Neural crest cell (in vitro differentiated cells): ENCODE results near the gene DOCK1. TPM values are rescaled to one million over a fixed set of nuclear protein-coding genes. Genes with fewer than 3 reads are reported as not detected.

ENCODE experiments used
- DNase-seq: peaks from one replicate; pipeline ENCODE4 v3.0.0; 2021; ENCODE audit warnings: low read depth, mixed read lengths, low spot score
- H3K27ac Mint-ChIP-seq: one replicate; pipeline ENCODE4 v1.8.0; 2021; ENCODE audit warnings: mild to moderate bottlenecking, mixed read lengths; ENCODE audit not compliant: unreplicated experiment
- H3K27me3 Mint-ChIP-seq: 2 replicates; pipeline ENCODE4 v1.8.0; 2021; ENCODE audit warnings: low read depth, mild to moderate bottlenecking, mixed read lengths
- H3K36me3 Mint-ChIP-seq: 2 replicates; pipeline ENCODE4 v1.8.0; 2021; ENCODE audit warnings: low read depth, mild to moderate bottlenecking, mixed read lengths
- H3K4me1 Mint-ChIP-seq: 2 replicates; pipeline ENCODE4 v1.8.0; 2021; ENCODE audit warnings: mixed read lengths
- H3K4me3 Mint-ChIP-seq: one replicate; pipeline ENCODE4 v1.8.0; 2021; ENCODE audit warnings: mild to moderate bottlenecking, mixed read lengths
- H3K9me3 Mint-ChIP-seq: 2 replicates; pipeline ENCODE4 v1.8.0; 2021; ENCODE audit warnings: mixed read lengths
- CTCF ChIP-seq: fragments of 200-600 bp; sonication (generic); conservative IDR thresholded peaks from 2 replicates; pipeline ENCODE4 v1.5.0; 2021; ENCODE audit warnings: antibody characterized with exemption, mild to moderate bottlenecking
- total RNA-seq: library from RNA; stranded (reverse); gene quantifications from 2 replicates; pipeline ENCODE4 v1.2.1, GENCODE V29; 2021

Gene DOCK1
- total RNA-seq, 1 donor from 2014 or later: 55.8 TPM

GRCh38 chr10:127168261-127168660, 263.0 kb downstream of the DOCK1 start:
- Mint-ChIP-seq H3K36me3 (no peaks in the 10 kb centered on the region), H3K4me3 (no peak overlapping the region), H3K27me3 (no peaks in the 10 kb centered on the region), H3K27ac (no peak overlapping the region), H3K9me3 (no peaks in the 10 kb centered on the region), H3K4me1 (peaks cover 28% of the 10 kb centered on the region)
- no peak for DNase-seq
- TF ChIP-seq CTCF: no peak

- H3K27me3 Mint-ChIP-seq: no peaks in the 10 kb centered on the region
- no peak for TF ChIP-seq CTCF
- no peak overlapping the region for H3K27ac Mint-ChIP-seq
- H3K4me3 Mint-ChIP-seq: no peak overlapping the region
- no peaks in the 10 kb centered on the region for H3K36me3 Mint-ChIP-seq
- H3K9me3 Mint-ChIP-seq: no peaks in the 10 kb centered on the region
- no peak for DNase-seq
- peaks cover 14% of the 10 kb centered on the region for H3K4me1 Mint-ChIP-seq
Observed at GRCh38 chr10:127174866-127175265, 269.6 kb downstream of the DOCK1 start.

- TF ChIP-seq CTCF: no peak
- Mint-ChIP-seq H3K4me1 (peaks cover 7% of the 10 kb centered on the region), H3K9me3 (no peaks in the 10 kb centered on the region), H3K27me3 (no peaks in the 10 kb centered on the region), H3K36me3 (no peaks in the 10 kb centered on the region), H3K4me3 (no peak overlapping the region), H3K27ac (no peak overlapping the region)
- no peak for DNase-seq
Observed at GRCh38 chr10:127175357-127176110, 270.3 kb downstream of the DOCK1 start.

GRCh38 chr10:127176649-127177048, 271.4 kb downstream of the DOCK1 start:
- no peak overlapping the region for H3K27ac Mint-ChIP-seq
- H3K4me3 Mint-ChIP-seq: no peak overlapping the region
- TF ChIP-seq CTCF: no peak
- no peaks in the 10 kb centered on the region for H3K9me3 Mint-ChIP-seq
- no peaks in the 10 kb centered on the region for H3K36me3 Mint-ChIP-seq
- H3K4me1 Mint-ChIP-seq: no peaks in the 10 kb centered on the region
- DNase-seq: no peak
- H3K27me3 Mint-ChIP-seq: no peaks in the 10 kb centered on the region

GRCh38 chr10:127179612-127180250, 274.5 kb downstream of the DOCK1 start:
- no peaks in the 10 kb centered on the region for H3K4me1 Mint-ChIP-seq
- DNase-seq: no peak
- H3K27ac Mint-ChIP-seq: no peak overlapping the region
- H3K9me3 Mint-ChIP-seq: no peaks in the 10 kb centered on the region
- H3K4me3 Mint-ChIP-seq: no peak overlapping the region
- H3K36me3 Mint-ChIP-seq: peaks cover 8% of the 10 kb centered on the region
- H3K27me3 Mint-ChIP-seq: no peaks in the 10 kb centered on the region
- no peak for TF ChIP-seq CTCF
